Midbrain (tissue), 1 donor: ENCODE results near the gene DYNLT1.
"Not testable (repeated sequence)": the region's sequence is repeated elsewhere in the genome, so short reads cannot be mapped to it uniquely, and the experiment has no call there.

Source experiments
- DNase-seq: peaks from one replicate; lab custom pipeline; 2025; lab: John Stamatoyannopoulos, UW

Gene DYNLT1

GRCh38 chr6:158662954-158663624 is 18.5 kb upstream of the DYNLT1 start:
- DNase-seq, result no peak

GRCh38 chr6:158662607-158662953 is 18.0 kb upstream of the DYNLT1 start:
- no peak for DNase-seq

DNA sequence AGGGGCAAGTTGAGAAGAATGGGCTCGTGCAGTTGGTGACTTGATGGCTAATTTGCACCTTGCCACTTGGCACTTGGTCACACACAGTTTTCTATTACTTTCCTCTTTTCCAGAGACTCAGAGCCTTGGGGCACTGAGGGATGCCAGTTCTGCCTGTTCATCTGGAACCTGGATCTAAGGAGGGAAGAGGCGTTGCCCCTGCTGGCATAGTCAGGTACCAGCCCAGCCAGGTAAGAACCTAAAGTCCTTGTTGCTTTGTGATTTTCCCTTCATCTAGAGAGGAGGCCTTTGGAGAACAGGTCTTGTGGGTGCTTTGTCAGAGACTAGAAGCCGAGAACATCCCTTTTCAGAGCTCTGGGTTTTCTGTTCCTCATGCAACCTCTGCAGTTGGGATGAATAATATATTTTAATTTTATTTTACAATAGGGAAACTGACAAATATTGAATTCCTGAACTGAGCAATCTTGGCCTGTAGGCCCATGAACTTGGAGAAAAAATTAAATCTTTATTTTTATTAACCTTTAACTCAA is 16.7 kb upstream of the DYNLT1 start:
- no peak for DNase-seq

DNA sequence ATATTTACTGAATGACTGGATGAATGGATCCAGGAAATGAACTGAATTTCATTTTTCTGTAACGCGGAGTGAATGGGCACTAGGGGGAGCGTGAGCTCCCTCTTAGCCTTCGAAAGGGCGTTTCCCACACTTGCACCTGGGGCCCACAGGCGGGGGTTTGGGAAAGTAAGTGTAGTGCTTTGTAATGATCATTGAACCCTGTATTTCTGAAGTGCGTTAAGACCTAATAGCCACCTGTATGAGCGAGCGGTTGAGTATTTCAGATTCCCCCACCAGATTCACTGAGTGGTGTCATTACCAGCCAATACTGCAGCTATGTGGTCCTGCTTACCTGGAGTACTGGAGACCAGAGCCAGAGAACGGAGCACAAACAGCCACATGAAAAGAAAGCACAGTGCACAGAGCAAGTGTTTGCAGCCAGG is 15.8 kb upstream of the DYNLT1 start:
- no peak for DNase-seq

DNA sequence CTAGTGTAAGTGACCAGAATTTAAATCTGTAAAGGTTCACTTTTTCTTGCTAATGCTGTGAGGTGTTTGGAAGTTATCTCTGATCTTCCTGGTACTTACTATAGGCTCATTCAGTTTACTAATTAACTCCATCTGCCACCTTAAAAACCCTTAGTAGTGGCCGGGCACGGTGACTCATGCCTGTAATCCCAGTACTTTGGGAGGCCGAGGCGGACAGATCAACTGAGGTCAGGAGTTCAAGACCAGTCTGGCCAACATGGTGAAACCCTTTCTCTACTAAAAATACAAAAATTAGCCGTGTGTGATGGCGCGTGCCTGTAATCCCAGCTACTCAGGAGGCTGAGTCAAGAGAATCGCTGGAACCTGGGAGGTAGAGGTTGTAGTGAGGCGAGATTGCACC is 12.4 kb upstream of the DYNLT1 start:
- DNase-seq, result not testable (repeated sequence)

DNA sequence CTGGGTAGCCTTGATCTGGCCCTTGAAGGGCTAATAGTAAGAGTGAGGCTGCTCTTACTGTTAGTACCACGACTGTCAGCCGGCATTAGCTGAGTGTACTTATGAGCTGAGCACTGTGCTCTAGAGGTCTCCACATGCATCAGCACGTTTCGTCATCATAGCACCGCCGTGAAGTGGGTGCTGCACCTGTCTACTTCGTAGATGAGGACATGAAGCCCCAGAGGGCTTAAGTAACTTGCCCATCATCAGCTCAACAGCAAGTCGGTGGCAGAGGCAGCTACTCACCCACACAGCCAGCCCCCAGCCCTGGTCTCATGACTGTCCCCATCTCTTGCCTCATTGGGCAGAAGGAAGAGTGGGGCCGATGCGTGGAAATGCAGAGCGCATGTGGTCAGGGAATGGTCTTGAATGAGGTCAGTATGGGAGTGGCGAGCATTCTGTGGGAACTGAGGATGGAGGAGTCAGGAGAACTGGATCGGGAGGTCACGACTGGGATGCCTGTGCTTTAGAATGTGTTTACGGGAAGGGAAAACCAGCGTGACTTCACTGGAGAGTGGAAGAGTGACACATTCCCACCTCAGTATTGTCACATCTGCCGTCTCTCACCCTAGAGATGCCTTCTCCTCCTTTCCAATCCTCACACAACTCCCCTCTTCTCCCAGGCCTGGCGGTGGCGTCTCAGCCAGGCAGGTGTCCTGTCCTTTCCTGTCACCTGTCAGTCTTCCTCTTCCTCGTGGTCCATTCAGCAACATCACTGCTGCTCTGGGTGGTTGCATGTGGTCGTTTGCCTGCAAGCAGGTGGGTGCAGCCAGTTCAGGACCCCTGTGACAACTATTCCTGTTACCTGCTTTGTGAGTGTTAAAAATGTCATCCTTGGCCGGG is 11.3 kb upstream of the DYNLT1 start:
- DNase-seq, result no peak

DNA sequence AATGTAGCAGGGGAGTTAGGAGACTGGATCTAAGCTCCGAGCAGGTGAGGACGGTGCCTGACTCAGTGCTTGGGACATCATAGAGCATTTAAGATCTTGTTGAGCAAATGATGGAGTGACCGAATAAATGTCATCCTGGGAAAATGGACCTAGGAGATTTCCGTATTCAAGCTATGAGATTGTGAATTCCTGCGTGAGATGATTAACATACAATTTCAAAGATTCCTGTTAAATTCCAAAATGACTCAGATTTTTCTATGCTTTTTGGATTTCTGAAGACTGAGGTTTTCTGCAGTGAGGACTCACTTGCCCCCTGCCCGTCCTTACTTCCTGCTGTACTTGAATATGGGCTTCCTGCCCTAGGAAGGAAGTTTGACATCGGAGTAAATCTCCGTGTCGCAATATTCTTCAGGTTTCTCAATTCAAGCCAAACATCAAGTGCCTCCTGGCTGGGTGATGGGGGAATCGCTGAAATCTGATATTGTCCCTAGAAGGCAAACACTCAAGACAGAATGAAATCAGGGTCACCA is 10.5 kb upstream of the DYNLT1 start:
- DNase-seq, result no peak

- peak; percentile 52 for DNase-seq
Observed at GRCh38 chr6:158654498-158654897, 10.0 kb upstream of the DYNLT1 start.

- DNase-seq, result no peak
Observed at GRCh38 chr6:158653577-158654354, 9.2 kb upstream of the DYNLT1 start.

DNA sequence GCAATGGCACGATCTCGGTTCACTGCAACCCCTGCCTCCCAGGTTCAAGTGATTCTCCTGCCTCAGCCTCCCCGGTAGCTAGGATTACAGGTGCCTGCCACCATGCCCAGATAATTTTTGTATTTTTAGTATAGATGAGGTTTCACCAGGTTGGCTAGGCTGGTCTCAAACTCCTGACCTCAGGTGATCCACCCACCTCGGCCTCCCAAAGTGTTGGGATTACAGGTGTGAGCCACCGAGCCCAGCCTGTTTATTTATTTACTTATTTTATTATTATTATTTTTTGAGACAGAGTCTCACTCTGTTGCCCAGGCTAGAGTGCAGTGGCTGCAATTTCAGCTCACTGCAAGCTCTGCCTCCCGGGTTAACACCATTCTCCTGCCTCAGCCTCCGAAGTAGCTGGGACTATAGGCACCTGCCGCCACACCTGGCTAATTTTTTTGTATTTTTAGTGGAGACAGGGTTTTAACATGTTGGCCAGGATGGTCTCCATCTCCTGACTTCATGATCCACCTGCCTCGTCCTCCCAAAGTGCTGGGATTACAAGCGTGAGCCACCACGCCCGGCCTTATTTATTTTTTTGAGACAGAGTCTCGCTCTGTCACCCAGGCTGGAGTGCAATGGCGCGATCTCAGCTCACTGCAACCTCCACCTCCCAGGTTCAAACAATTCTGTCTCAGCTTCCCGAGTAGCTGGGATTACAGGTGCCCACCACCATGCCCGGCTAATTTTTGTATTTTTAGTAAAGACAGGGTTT is 7.6 kb upstream of the DYNLT1 start:
- not testable (repeated sequence) for DNase-seq

DNA sequence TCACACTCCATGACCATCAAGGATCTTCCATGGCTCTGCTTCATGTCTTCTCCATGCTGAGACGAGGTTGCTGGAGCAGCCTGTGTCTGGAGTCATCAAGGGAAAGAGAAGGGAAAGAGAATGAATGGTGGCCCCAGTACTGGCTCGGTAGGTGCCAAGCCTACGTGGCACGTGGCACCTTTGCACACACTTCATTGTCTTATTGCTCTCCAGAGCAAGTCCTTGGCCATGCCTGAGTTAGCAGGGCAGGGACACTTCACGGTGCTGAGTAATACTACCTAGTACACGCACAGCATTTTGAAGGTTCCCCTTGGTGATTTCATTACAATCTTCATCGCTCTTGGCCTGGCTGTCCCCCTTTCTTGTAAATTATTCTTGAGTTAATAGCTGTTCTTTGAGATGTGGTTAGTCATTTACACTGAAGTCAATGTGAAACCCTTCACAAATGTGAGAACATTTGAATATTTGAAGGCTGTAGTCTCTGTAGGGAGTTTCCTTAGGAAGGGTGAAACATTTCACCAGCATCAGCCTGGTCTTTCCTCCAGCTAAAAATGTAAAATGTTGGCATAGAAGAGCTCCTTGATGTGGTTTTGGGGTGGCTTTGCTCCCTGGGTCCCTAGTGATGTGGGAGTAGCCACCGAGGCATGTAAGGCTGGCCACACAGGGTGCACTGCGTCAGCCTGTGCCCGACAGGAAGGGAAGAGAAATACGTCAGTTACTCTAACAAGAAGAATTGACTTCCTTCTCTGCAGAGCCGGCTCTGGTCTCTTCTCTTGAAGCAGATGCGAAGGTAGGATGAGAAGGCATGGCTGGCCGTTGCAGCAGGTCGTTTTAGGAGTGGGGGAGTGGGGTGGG is 5.0 kb upstream of the DYNLT1 start, which contains the start of gene SYTL3:
Gene SYTL3, plus strand, starts transcription at position 766 of the 855 bp plus-strand sequence. CDS start 13,215 bp downstream, outside the sequence.
- DNase-seq, result peak; percentile 32

DNA sequence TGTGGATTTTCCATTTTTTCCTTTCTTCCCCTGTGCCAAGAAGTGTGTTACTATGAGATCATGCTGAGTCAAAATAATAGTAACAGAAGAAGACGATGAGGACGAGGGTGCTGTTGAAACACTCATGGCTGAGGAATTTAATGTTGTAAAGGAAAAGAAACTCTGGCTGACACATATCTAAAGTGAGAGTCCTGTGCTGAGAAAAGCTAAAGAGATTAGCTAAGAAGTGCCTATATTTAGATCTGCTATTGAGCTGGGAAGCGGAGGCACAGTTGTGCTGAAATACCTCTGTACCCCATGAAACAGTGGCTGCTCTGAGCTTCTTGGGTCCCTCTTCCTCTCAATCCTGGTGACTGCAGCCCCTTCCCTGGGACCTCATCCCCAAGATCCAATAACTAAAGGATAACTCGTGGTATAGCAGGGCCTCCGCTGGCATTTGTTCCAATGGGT is 4.2 kb upstream of the DYNLT1 start:
- DNase-seq, result no peak

GRCh38 chr6:158647501-158647900 is 3.0 kb upstream of the DYNLT1 start:
- no peak for DNase-seq

DNA sequence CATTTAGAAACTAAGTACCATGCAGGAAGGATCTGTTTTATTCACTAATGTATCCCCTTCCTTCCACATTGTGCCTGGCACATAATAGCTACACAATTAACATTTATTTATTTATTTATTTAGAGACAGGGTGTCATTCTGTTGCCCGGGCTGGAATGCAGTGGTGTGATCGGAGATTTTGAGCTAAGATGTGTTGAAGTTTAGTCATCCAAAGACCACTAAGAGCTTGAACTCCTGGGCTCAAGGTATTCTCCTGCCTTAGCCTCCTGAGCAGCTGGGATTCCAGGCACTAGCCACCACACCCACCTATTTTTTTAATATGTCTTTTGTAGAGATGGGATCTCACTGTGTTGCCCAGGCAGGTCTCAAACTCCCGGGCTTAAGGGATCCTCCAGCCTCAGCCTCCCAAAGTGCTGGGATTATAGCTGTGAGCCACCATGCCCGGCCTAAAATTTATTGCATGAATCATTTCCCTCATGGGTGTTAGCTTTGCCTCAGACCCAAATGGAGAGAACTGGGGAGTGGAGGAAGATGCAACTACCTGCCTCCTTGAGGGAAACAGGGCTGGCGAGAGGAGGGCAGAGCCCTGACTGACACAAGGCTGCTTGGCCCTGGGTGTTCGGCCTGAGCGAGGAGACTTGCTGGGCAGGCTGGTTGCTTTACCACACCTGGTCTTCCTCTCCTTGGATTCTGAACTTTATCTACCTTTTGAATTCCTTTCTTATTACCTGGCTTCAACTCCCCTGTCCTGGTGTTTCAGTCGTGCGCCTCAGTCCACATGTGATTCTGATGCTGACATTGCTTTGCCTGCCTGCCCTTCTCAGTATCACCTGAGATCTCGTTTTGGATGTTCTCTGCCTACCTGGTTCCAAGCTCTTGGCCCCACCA is 1.7 kb upstream of the DYNLT1 start:
- DNase-seq, result no peak

GRCh38 chr6:158645064-158646022 is 800 bp upstream of the DYNLT1 start:
- no peak for DNase-seq

- DNase-seq, result no peak
Observed at GRCh38 chr6:158643836-158644230, 710 bp downstream of the DYNLT1 start.

DNA sequence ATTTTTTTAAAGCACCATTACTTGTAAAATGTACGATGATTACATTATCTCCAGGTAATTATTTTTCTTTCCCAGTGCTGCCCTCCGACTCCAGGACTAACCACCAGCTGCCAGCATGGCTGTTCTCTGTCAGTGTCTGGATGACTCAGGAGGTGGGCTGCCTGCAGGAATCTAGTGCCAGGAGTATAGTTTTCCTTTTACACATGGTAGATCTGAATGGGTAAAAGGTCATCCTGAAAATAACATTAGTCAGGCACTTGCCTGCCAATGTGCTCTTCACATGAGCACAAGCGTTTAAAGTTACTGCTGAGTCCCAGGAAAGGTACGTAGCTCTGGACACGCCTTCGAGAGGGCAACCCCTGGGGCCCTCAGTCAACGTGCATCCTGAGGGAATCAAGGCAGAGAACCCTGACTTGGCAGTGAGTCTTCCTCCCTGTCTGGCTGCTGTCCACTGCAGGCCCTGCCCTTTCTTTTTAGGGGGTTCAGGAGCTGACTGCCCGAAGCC is 2.4 kb downstream of the DYNLT1 start:
- DNase-seq, result no peak

DNA sequence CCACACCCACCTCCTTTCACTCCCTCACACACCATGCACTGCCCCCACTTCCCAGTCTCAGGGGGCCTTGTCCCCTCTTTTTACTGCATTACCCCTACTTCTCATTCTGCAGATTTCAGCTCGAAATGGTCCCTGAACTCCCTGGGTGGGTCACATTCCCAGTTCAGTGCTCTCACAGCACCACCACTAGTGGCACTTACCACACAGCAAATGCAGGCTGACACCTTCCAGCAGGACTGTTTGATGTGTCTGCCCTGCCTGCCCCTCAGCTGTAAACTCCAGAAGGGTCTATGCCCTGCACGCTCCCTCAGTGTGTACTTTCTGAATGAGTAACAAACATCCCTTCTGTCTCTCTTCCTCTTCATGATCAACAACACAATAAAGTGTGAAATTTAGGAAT is 4.0 kb downstream of the DYNLT1 start:
- DNase-seq, result no peak
